A549 (cell line): Measurements from ENCODE around the gene SERPIND1. TPM values are rescaled to one million over a fixed set of nuclear protein-coding genes. Genes with fewer than 3 reads are reported as not detected.

Source experiments
- ATAC-seq, 2 experiments: fragments of 200-7000 bp in 1 of 2; fragments of >200 bp in 1 of 2; cut with Nextera tagmentation in 1 of 2; cut with Tn5 transposase in 1 of 2; 3 replicates each; pipeline versions ENCODE4 v1.8.0 to v1.9.1; 2018 to 2020; ENCODE audit warnings: mild to moderate bottlenecking in 1 of 2, moderate library complexity in 1 of 2
- CTCF ChIA-PET: fragments of 300-600 bp; sonication (Branson Sonifier 250); formaldehyde crosslinking; extraction: SDS; loops from one replicate; lab custom pipeline; 2021; ENCODE audit warnings: antibody characterized with exemption, inconsistent platforms; lab: Yijun Ruan, JAX
- POLR2A ChIA-PET: fragments of 350-600 bp; formaldehyde crosslinking; extraction: SDS; loops from one replicate; lab custom pipeline; 2021; ENCODE audit warnings: antibody characterized with exemption, inconsistent platforms; lab: Yijun Ruan, JAX
- DNase-seq, 2 experiments: peaks; one replicate each; pipeline versions ENCODE4 v3.0.0 to v3.0.0-alpha.2; 2011 to 2016; ENCODE audit warnings: low read depth in 1 of 2, low spot score in 1 of 2
- FAIRE-seq: peaks from 2 replicates; lab custom pipeline; 2011; peaks lifted over from hg19 to GRCh38; lab: Jason Lieb, UNC
- H3K27ac ChIP-seq, 2 experiments: fragments of >200 bp; sonication (Bioruptor Twin); formaldehyde crosslinking; 3 replicates each; pipeline ENCODE4 v1.5.1; 2016 to 2017
- H3K4me1 ChIP-seq: fragments of >200 bp; sonication (Bioruptor Twin); formaldehyde crosslinking; 3 replicates; pipeline ENCODE4 v1.6.1; 2016
- H3K4me2 ChIP-seq: fragments of >200 bp; sonication (Bioruptor Twin); formaldehyde crosslinking; 3 replicates; pipeline ENCODE4 v1.6.1; 2016
- H3K4me3 ChIP-seq: fragments of >200 bp; sonication (Bioruptor Twin); formaldehyde crosslinking; 3 replicates; pipeline ENCODE4 v1.5.1; 2016
- H3K9me3 ChIP-seq: fragments of >200 bp; sonication (Bioruptor Twin); formaldehyde crosslinking; 3 replicates; pipeline ENCODE4 v1.6.1; 2016
- CBX2 ChIP-seq: fragments of 200-600 bp; sonication (generic); IDR thresholded peaks from 2 replicates; pipeline ENCODE4 v1.6.1; 2016; ENCODE audit warnings: low read depth, mild to moderate bottlenecking, borderline replicate concordance
- CHD4 ChIP-seq: fragments of 200-600 bp; sonication (generic); IDR thresholded peaks from 2 replicates; pipeline ENCODE4 v1.6.1; 2016; ENCODE audit warnings: antibody characterized with exemption, mild to moderate bottlenecking, borderline replicate concordance
- EP300 ChIP-seq, 2 experiments: fragments of >200 bp; sonication (Bioruptor Twin); formaldehyde crosslinking; IDR thresholded peaks; 2 replicates in 1 of 2; 3 replicates in 1 of 2; pipeline ENCODE4 v1.6.1; 2016 to 2017
- FOSB ChIP-seq: fragments of 250-450 bp; sonication (Bioruptor Pico); IDR thresholded peaks from 2 replicates; pipeline ENCODE4 v1.5.0; 2020; ENCODE audit warnings: mild to moderate bottlenecking, moderate library complexity
- FOSL2 ChIP-seq, 2 experiments: fragments of 450-650 bp in 1 of 2; fragments of >200 bp in 1 of 2; sonication (Bioruptor Twin) in 1 of 2; formaldehyde crosslinking; IDR thresholded peaks; 2 replicates each; pipeline versions ENCODE4 v1.5.0 to v1.6.1; 2016 to 2020; ENCODE audit warnings: mild to moderate bottlenecking in 1 of 2, moderate library complexity in 1 of 2
- HEYL ChIP-seq: fragments of 250-450 bp; sonication (Bioruptor Pico); IDR thresholded peaks from 2 replicates; pipeline ENCODE4 v1.8.0; 2021; ENCODE audit warnings: mild to moderate bottlenecking, moderate library complexity
- JUNB ChIP-seq: fragments of >200 bp; sonication (Bioruptor Twin); formaldehyde crosslinking; IDR thresholded peaks from 2 replicates; pipeline ENCODE4 v1.6.1; 2016
- MAFK ChIP-seq: fragments of 450-650 bp; IDR thresholded peaks from 2 replicates; pipeline ENCODE4 v1.6.1; 2014; ENCODE audit not compliant: partially characterized antibody
- RAD21 ChIP-seq, 2 experiments: fragments of >200 bp in 1 of 2; sonication (Bioruptor Twin) in 1 of 2; formaldehyde crosslinking in 1 of 2; IDR thresholded peaks in 1 of 2; conservative IDR thresholded peaks in 1 of 2; 2 replicates in 1 of 2; 3 replicates in 1 of 2; pipeline ENCODE4 v1.6.1; 2012 to 2018; ENCODE audit warnings: inconsistent platforms in 1 of 2
- RFX5 ChIP-seq: fragments of 450-650 bp; IDR thresholded peaks from 2 replicates; pipeline ENCODE4 v1.7.1; 2014; ENCODE audit warnings: antibody characterized with exemption, mild to moderate bottlenecking, moderate library complexity
- SMC3 ChIP-seq: fragments of >200 bp; sonication (Bioruptor Twin); formaldehyde crosslinking; IDR thresholded peaks from 3 replicates; pipeline ENCODE4 v1.6.1; 2018; ENCODE audit warnings: inconsistent platforms
- SREBF2 ChIP-seq: fragments of 450-650 bp; IDR thresholded peaks from 2 replicates; pipeline ENCODE4 v1.6.1; 2014; ENCODE audit warnings: mild to moderate bottlenecking, moderate library complexity
- ZNF302 ChIP-seq: fragments of 250-450 bp; sonication (Bioruptor Pico); IDR thresholded peaks from 2 replicates; pipeline ENCODE4 v1.9.0; 2021; ENCODE audit warnings: inconsistent platforms, mild to moderate bottlenecking, moderate library complexity
- WGBS: methylation state at CpG from one replicate; pipeline ENCODE4 v1.1.6; 2017; ENCODE audit errors: missing lambda C conversion rate; 5-methylcytosine and 5-hydroxymethylcytosine counted together
- polyA plus RNA-seq, 4 experiments: library from polyadenylated mRNA; depleted of rRNA in 3 of 4; stranded (reverse); fragments of >200 nt; fragmentation: RNase III in 1 of 4; extraction: RNeasy Plus Mini Kit Qiagen cat#74134 plus additional on column Dnase treatment in 1 of 4; gene quantifications; 2 replicates in 3 of 4; 3 replicates in 1 of 4; pipeline ENCODE4 v1.2.3, GENCODE V29; 2011 to 2017
- TF ChIP-seq, protein P1 (sequence below): IDR thresholded peaks from 2 replicates; pipeline ENCODE4 v1.6.1; 2012
- TF ChIP-seq, protein P2 (sequence below): fragments of 450-650 bp; IDR thresholded peaks from 2 replicates; pipeline ENCODE4 v1.6.1; 2014; ENCODE audit warnings: antibody characterized with exemption
- TF ChIP-seq, protein P3 (sequence below): fragments of 250-450 bp; sonication (Bioruptor Pico); IDR thresholded peaks from 2 replicates; pipeline ENCODE4 v1.5.0; 2021; ENCODE audit warnings: mild to moderate bottlenecking, moderate library complexity, borderline replicate concordance
- TF ChIP-seq, protein P4 (sequence below): IDR thresholded peaks from 2 replicates; pipeline ENCODE4 v1.6.1; 2012; ENCODE audit warnings: low read depth, borderline replicate concordance
- TF ChIP-seq, protein P5 (sequence below): fragments of >200 bp; sonication (Bioruptor Twin); formaldehyde crosslinking; IDR thresholded peaks from 2 replicates; pipeline ENCODE4 v1.6.1; 2016
- TF ChIP-seq, protein P6 (sequence below): fragments of 200-600 bp; sonication (generic); IDR thresholded peaks from 2 replicates; pipeline ENCODE4 v1.6.1; 2016; ENCODE audit warnings: antibody characterized with exemption, mild to moderate bottlenecking, moderate library complexity
- TF ChIP-seq, protein P7 (sequence below): fragments of >200 bp; sonication (Bioruptor Twin); formaldehyde crosslinking; IDR thresholded peaks from 3 replicates; pipeline ENCODE4 v1.5.1; 2016

The SERPIND1 gene
- polyA plus RNA-seq, 2 of the 4 experiments (the other 2 are of a cell fraction), result not detected

DNA sequence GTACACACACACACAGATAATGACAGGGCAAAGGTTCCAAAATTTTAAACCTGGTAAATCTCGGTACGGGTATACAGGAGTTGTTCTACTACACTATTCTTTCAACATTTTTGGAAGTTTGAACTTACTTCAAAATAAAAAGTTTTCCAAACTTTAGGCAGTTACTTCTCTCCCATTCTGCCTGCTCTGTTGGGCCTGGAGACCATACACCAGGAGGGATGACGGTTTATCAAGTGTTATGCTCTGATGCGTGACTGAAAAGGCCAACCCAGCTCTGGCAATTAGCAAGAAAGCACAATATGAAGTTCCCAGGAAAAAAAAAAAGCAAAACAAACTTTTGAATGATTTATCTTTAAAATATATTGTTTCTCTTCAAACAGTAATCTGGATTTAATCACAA, 969 bp downstream of the SERPIND1 start:
- DNase-seq (no peak), ATAC-seq (no peak), FAIRE-seq (no peak)
- WGBS, result 98% methylated on average over 4 of the region's 4 CpGs
- no peak overlapping the region for H3K4me2 ChIP-seq
- H3K4me1 ChIP-seq, result peaks cover 24% of the 10 kb centered on the region
- H3K27ac ChIP-seq, result no peak overlapping the region
- no peaks in the 10 kb centered on the region for H3K9me3 ChIP-seq
- POLR2A ChIA-PET, result no interaction called here
- CTCF ChIA-PET, result interaction anchor here (0.9 to 1.2 kb wide), 2 partner anchors 9 to 111 kb away, joined by 3 to 8 read pairs; no protein-coding TSS in a partner anchor
- TF ChIP-seq, protein P1, sequence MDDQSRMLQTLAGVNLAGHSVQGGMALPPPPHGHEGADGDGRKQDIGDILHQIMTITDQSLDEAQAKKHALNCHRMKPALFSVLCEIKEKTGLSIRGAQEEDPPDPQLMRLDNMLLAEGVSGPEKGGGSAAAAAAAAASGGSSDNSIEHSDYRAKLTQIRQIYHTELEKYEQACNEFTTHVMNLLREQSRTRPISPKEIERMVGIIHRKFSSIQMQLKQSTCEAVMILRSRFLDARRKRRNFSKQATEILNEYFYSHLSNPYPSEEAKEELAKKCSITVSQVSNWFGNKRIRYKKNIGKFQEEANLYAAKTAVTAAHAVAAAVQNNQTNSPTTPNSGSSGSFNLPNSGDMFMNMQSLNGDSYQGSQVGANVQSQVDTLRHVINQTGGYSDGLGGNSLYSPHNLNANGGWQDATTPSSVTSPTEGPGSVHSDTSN, result no peak
- TF ChIP-seq FOSL2 (IDR thresholded peaks at IDR 0.05) (no peak), FOSL2 (CRISPR knock-in tag; IDR thresholded peaks at IDR 0.05) (no peak), CHD4 (no peak), SREBF2 (no peak), RAD21 (conservative IDR thresholded peaks at IDR 0.05 in 1 of 2, IDR thresholded peaks at IDR 0.05 in 1 of 2) (no peak), MAFK (no peak), FOSB (CRISPR knock-in tag) (no peak), EP300 (IDR thresholded peaks at IDR 0.05) (no peak), SMC3 (no peak), JUNB (no peak), ZNF302 (CRISPR knock-in tag) (no peak), HEYL (CRISPR knock-in tag) (no peak), RFX5 (no peak), CBX2 (no peak)
- TF ChIP-seq, protein P2, sequence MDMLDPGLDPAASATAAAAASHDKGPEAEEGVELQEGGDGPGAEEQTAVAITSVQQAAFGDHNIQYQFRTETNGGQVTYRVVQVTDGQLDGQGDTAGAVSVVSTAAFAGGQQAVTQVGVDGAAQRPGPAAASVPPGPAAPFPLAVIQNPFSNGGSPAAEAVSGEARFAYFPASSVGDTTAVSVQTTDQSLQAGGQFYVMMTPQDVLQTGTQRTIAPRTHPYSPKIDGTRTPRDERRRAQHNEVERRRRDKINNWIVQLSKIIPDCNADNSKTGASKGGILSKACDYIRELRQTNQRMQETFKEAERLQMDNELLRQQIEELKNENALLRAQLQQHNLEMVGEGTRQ, result no peak
- TF ChIP-seq, protein P3, sequence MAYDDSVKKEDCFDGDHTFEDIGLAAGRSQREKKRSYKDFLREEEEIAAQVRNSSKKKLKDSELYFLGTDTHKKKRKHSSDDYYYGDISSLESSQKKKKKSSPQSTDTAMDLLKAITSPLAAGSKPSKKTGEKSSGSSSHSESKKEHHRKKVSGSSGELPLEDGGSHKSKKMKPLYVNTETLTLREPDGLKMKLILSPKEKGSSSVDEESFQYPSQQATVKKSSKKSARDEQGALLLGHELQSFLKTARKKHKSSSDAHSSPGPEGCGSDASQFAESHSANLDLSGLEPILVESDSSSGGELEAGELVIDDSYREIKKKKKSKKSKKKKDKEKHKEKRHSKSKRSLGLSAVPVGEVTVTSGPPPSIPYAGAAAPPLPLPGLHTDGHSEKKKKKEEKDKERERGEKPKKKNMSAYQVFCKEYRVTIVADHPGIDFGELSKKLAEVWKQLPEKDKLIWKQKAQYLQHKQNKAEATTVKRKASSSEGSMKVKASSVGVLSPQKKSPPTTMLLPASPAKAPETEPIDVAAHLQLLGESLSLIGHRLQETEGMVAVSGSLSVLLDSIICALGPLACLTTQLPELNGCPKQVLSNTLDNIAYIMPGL (CRISPR knock-in tag), result no peak
- TF ChIP-seq, protein P4, sequence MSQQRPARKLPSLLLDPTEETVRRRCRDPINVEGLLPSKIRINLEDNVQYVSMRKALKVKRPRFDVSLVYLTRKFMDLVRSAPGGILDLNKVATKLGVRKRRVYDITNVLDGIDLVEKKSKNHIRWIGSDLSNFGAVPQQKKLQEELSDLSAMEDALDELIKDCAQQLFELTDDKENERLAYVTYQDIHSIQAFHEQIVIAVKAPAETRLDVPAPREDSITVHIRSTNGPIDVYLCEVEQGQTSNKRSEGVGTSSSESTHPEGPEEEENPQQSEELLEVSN, result no peak
- TF ChIP-seq, protein P5, sequence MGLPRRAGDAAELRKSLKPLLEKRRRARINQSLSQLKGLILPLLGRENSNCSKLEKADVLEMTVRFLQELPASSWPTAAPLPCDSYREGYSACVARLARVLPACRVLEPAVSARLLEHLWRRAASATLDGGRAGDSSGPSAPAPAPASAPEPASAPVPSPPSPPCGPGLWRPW, result no peak
- TF ChIP-seq, protein P6, sequence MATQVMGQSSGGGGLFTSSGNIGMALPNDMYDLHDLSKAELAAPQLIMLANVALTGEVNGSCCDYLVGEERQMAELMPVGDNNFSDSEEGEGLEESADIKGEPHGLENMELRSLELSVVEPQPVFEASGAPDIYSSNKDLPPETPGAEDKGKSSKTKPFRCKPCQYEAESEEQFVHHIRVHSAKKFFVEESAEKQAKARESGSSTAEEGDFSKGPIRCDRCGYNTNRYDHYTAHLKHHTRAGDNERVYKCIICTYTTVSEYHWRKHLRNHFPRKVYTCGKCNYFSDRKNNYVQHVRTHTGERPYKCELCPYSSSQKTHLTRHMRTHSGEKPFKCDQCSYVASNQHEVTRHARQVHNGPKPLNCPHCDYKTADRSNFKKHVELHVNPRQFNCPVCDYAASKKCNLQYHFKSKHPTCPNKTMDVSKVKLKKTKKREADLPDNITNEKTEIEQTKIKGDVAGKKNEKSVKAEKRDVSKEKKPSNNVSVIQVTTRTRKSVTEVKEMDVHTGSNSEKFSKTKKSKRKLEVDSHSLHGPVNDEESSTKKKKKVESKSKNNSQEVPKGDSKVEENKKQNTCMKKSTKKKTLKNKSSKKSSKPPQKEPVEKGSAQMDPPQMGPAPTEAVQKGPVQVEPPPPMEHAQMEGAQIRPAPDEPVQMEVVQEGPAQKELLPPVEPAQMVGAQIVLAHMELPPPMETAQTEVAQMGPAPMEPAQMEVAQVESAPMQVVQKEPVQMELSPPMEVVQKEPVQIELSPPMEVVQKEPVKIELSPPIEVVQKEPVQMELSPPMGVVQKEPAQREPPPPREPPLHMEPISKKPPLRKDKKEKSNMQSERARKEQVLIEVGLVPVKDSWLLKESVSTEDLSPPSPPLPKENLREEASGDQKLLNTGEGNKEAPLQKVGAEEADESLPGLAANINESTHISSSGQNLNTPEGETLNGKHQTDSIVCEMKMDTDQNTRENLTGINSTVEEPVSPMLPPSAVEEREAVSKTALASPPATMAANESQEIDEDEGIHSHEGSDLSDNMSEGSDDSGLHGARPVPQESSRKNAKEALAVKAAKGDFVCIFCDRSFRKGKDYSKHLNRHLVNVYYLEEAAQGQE, result no peak
- TF ChIP-seq, protein P7, sequence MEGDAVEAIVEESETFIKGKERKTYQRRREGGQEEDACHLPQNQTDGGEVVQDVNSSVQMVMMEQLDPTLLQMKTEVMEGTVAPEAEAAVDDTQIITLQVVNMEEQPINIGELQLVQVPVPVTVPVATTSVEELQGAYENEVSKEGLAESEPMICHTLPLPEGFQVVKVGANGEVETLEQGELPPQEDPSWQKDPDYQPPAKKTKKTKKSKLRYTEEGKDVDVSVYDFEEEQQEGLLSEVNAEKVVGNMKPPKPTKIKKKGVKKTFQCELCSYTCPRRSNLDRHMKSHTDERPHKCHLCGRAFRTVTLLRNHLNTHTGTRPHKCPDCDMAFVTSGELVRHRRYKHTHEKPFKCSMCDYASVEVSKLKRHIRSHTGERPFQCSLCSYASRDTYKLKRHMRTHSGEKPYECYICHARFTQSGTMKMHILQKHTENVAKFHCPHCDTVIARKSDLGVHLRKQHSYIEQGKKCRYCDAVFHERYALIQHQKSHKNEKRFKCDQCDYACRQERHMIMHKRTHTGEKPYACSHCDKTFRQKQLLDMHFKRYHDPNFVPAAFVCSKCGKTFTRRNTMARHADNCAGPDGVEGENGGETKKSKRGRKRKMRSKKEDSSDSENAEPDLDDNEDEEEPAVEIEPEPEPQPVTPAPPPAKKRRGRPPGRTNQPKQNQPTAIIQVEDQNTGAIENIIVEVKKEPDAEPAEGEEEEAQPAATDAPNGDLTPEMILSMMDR, result no peak
- H3K4me3 ChIP-seq, result no peak overlapping the region
